GM23338 (cell line): ENCODE measurements around the gene VEGFC. TPM values are rescaled to one million over a fixed set of nuclear protein-coding genes. Genes with fewer than 3 reads are reported as not detected.

Source experiments
- ATAC-seq: fragments of 200-7000 bp; cut with Tn5 transposase; 3 replicates; pipeline ENCODE4 v1.9.1; 2020
- DNase-seq: peaks from one replicate; pipeline ENCODE4 v3.0.0-alpha.2; 2015; ENCODE audit warnings: low spot score
- H2AFZ ChIP-seq: fragments of 200-600 bp; sonication (generic); 2 replicates; pipeline ENCODE4 v1.8.0; 2016; ENCODE audit warnings: antibody characterized with exemption, mild to moderate bottlenecking, moderate library complexity
- H3F3A ChIP-seq: fragments of 200-600 bp; sonication (generic); replicated peaks from 2 replicates; pipeline ENCODE4 v1.8.0; 2017; ENCODE audit warnings: antibody characterized with exemption, mixed run types, low read depth
- H3K27ac ChIP-seq: fragments of 200-600 bp; sonication (generic); 2 replicates; pipeline ENCODE4 v1.6.1; 2016; ENCODE audit warnings: low read depth
- H3K27me3 ChIP-seq: fragments of 200-600 bp; sonication (generic); 2 replicates; pipeline ENCODE4 v1.8.0; 2016; ENCODE audit warnings: mild to moderate bottlenecking, mixed run types, moderate library complexity; ENCODE audit not compliant: insufficient read depth
- H3K36me3 ChIP-seq: fragments of 200-600 bp; sonication (generic); 2 replicates; pipeline ENCODE4 v1.8.0; 2016; ENCODE audit warnings: mild to moderate bottlenecking; ENCODE audit not compliant: insufficient read depth
- H3K4me1 ChIP-seq: fragments of 200-600 bp; sonication (generic); 2 replicates; pipeline ENCODE4 v1.8.0; 2016; ENCODE audit warnings: mild to moderate bottlenecking, moderate library complexity; ENCODE audit not compliant: insufficient read depth
- H3K4me2 ChIP-seq: fragments of 200-600 bp; sonication (generic); 2 replicates; pipeline ENCODE4 v1.7.1; 2017; ENCODE audit warnings: mixed run types
- H3K4me3 ChIP-seq: fragments of 200-600 bp; sonication (generic); 2 replicates; pipeline ENCODE4 v1.6.1; 2016; ENCODE audit warnings: mixed run types
- H3K79me2 ChIP-seq: fragments of 200-600 bp; sonication (generic); replicated peaks from 2 replicates; pipeline ENCODE4 v1.8.0; 2017; ENCODE audit warnings: mild to moderate bottlenecking; ENCODE audit not compliant: insufficient read depth
- H3K9me2 ChIP-seq: fragments of 200-600 bp; sonication (generic); 2 replicates; pipeline ENCODE4 v1.8.0; 2017; ENCODE audit not compliant: insufficient read depth
- H4K20me1 ChIP-seq: fragments of 200-600 bp; sonication (generic); replicated peaks from 2 replicates; pipeline ENCODE4 v1.8.0; 2017; ENCODE audit warnings: mild to moderate bottlenecking; ENCODE audit not compliant: insufficient read depth
- H3K27ac Mint-ChIP-seq: 2 replicates; pipeline ENCODE4 v1.8.0; 2020; ENCODE audit warnings: inconsistent platforms, mild to moderate bottlenecking, moderate library complexity, mixed read lengths
- H3K27me3 Mint-ChIP-seq: 3 replicates; pipeline ENCODE4 v1.8.0; 2022; ENCODE audit warnings: low read depth, mild to moderate bottlenecking, moderate library complexity, mixed read lengths, inconsistent platforms; ENCODE audit not compliant: insufficient read depth, poor library complexity
- H3K36me3 Mint-ChIP-seq: 3 replicates; pipeline ENCODE4 v1.8.0; 2021; ENCODE audit warnings: low read depth, mild to moderate bottlenecking, inconsistent platforms, moderate library complexity, mixed read lengths
- H3K4me1 Mint-ChIP-seq: 3 replicates; pipeline ENCODE4 v1.8.0; 2020; ENCODE audit warnings: mild to moderate bottlenecking, inconsistent platforms, mixed read lengths
- H3K4me3 Mint-ChIP-seq: 3 replicates; pipeline ENCODE4 v1.8.0; 2021; ENCODE audit warnings: moderate library complexity, mild to moderate bottlenecking, inconsistent platforms, mixed read lengths
- H3K9me3 Mint-ChIP-seq: 3 replicates; pipeline ENCODE4 v1.8.0; 2020; ENCODE audit warnings: moderate library complexity, mild to moderate bottlenecking, inconsistent platforms, mixed read lengths
- CREB1 ChIP-seq: fragments of 250-450 bp; sonication (Bioruptor Pico); IDR thresholded peaks from 2 replicates; pipeline ENCODE4 v1.5.0; 2020; ENCODE audit warnings: low read depth, mild to moderate bottlenecking, moderate library complexity
- CTCF ChIP-seq, 2 experiments: fragments of 200-600 bp in 1 of 2; sonication (generic) in 1 of 2; conservative IDR thresholded peaks; 2 replicates each; pipeline versions ENCODE4 v1.5.1 to v1.6.1; 2016 to 2017; ENCODE audit warnings: antibody characterized with exemption in 2 of 2, low read depth in 2 of 2, mild to moderate bottlenecking in 2 of 2, moderate library complexity in 1 of 2
- ETS1 ChIP-seq: IDR thresholded peaks from 2 replicates; pipeline ENCODE4 v1.6.1; 2016; ENCODE audit warnings: antibody characterized with exemption
- EZH2 ChIP-seq: fragments of 200-600 bp; sonication (generic); IDR thresholded peaks from one replicate; pipeline ENCODE4 v1.8.0; 2017; ENCODE audit warnings: antibody characterized with exemption, mild to moderate bottlenecking, low read depth; ENCODE audit not compliant: unreplicated experiment
- EZH2phosphoT487 ChIP-seq: fragments of 200-600 bp; sonication (generic); IDR thresholded peaks from one replicate; pipeline ENCODE4 v1.8.1; 2018; ENCODE audit warnings: antibody characterized with exemption; ENCODE audit not compliant: unreplicated experiment
- JUNB ChIP-seq: IDR thresholded peaks from one replicate; pipeline ENCODE4 v1.6.1; 2016; ENCODE audit warnings: antibody characterized with exemption; ENCODE audit not compliant: unreplicated experiment
- NANOG ChIP-seq: IDR thresholded peaks from 2 replicates; pipeline ENCODE4 v1.6.1; 2016; ENCODE audit warnings: antibody characterized with exemption, borderline replicate concordance
- POLR2AphosphoS5 ChIP-seq: IDR thresholded peaks from 2 replicates; pipeline ENCODE4 v1.6.1; 2016; ENCODE audit warnings: antibody characterized with exemption, low read depth
- REST ChIP-seq: IDR thresholded peaks from one replicate; pipeline ENCODE4 v1.6.1; 2018; ENCODE audit warnings: antibody characterized with exemption; ENCODE audit not compliant: unreplicated experiment
- STAT1 ChIP-seq: IDR thresholded peaks from one replicate; pipeline ENCODE4 v1.6.1; 2016; ENCODE audit warnings: antibody characterized with exemption; ENCODE audit not compliant: unreplicated experiment
- ZNF114 ChIP-seq: fragments of 250-450 bp; sonication (Bioruptor Pico); IDR thresholded peaks from 2 replicates; pipeline ENCODE4 v1.5.0; 2020; ENCODE audit warnings: mild to moderate bottlenecking, moderate library complexity
- ZNF331 ChIP-seq: fragments of 250-450 bp; sonication (Bioruptor Pico); IDR thresholded peaks from 2 replicates; pipeline ENCODE4 v1.5.0; 2020; ENCODE audit warnings: low read depth, mild to moderate bottlenecking, moderate library complexity
- ZNF462 ChIP-seq: fragments of 250-450 bp; sonication (Bioruptor Pico); IDR thresholded peaks from 2 replicates; pipeline ENCODE4 v1.5.0; 2020; ENCODE audit warnings: mild to moderate bottlenecking, moderate library complexity
- polyA plus RNA-seq: library from polyadenylated mRNA; unstranded; fragments of >200 nt; fragmentation: Nextera tagmentation; extraction: Ambion mirVana; gene quantifications from 2 replicates; pipeline ENCODE4 v1.2.1, GENCODE V29; 2016
- total RNA-seq: library from RNA; depleted of rRNA; stranded (reverse); fragments of >200 nt; shearing (Covaris generic); gene quantifications from 2 replicates; pipeline ENCODE4 v1.2.3, GENCODE V29; 2014

VEGFC gene
- total and polyA plus RNA-seq, 2 experiments from 2014 or later, result 0.87 to 1.1 TPM

- Histone ChIP-seq H3K27ac (no peak overlapping the region), H3K36me3 (no peaks in the 10 kb centered on the region), H2AFZ (no peak overlapping the region), H4K20me1 (0 out of 2 replicates have a peak, but pooled peaks cover 2% of the 10 kb centered on the region), H3K9me2 (peaks cover 9% of the 10 kb centered on the region), H3K4me3 (no peak overlapping the region), H3K4me2 (no peak overlapping the region), H3F3A (0 out of 2 replicates have a peak, but pooled peaks cover 3% of the 10 kb centered on the region), H3K27me3 (peaks cover 30% of the 10 kb centered on the region), H3K79me2 (no peaks in the 10 kb centered on the region; the same call in 1 of the 2 replicates), H3K4me1 (no peaks in the 10 kb centered on the region)
- ATAC-seq (no peak), DNase-seq (no peak)
- no peaks in the 10 kb centered on the region for H3K36me3 Mint-ChIP-seq
- no peak overlapping the region for H3K4me3 Mint-ChIP-seq
- TF ChIP-seq ZNF114 (CRISPR knock-in tag) (no peak), EZH2phosphoT487 (no peak), STAT1 (no peak), POLR2AphosphoS5 (no peak), EZH2 (no peak), ETS1 (no peak), CREB1 (CRISPR knock-in tag) (no peak), REST (no peak), NANOG (no peak), CTCF (conservative IDR thresholded peaks at IDR 0.05; ENCODE audit: low read depth in 2 of 2) (no peak), ZNF331 (no peak), ZNF462 (CRISPR knock-in tag) (no peak), JUNB (no peak)
- no peaks in the 10 kb centered on the region for H3K9me3 Mint-ChIP-seq
- H3K4me1 Mint-ChIP-seq, result peaks cover 6% of the 10 kb centered on the region; the same call in 1 of the 3 replicates
- H3K27ac Mint-ChIP-seq, result no peak overlapping the region
- peaks cover 16% of the 10 kb centered on the region for H3K27me3 Mint-ChIP-seq
These were observed 2.7 kb upstream of the VEGFC start for GRCh38 chr4:176795441-176795840.
